Natural killer cell treated with Interleukin-12 subunit alpha and Interleukin-12 subunit beta and Interleukin-15 and Interleukin-18, amount 100 ng/mL, for 72 hours (primary cell): ENCODE measurements around the gene GSTO2. TPM values are rescaled to one million over a fixed set of nuclear protein-coding genes. Genes with fewer than 3 reads are reported as not detected.
A peak's percentile ranks its signal among the peaks of the same experiment; 100 is the strongest.

Experiments used
- ATAC-seq, 2 donors: fragments of 150-1000 bp; cut with Tn5 transposase in 1 of 2; sonication (Bioruptor Pico), chemical (Tn5 transposase) in 1 of 2; 2 replicates each; pipeline ENCODE4 v1.10.0; 2021
- DNase-seq: peaks from one replicate; pipeline ENCODE4 v3.0.0; 2022; ENCODE audit warnings: low spot score
- H3K27ac Mint-ChIP-seq, 2 donors: 1 replicate in 1 of 2; 2 replicates in 1 of 2; pipeline ENCODE4 v1.8.0; 2022; ENCODE audit warnings: mixed read lengths in 2 of 2, mild to moderate bottlenecking in 1 of 2, moderate library complexity in 1 of 2
- H3K27me3 Mint-ChIP-seq, 2 donors: 1 replicate in 1 of 2; 2 replicates in 1 of 2; pipeline ENCODE4 v1.8.0; 2022; ENCODE audit warnings: mixed read lengths in 2 of 2
- H3K36me3 Mint-ChIP-seq: one replicate; pipeline ENCODE4 v1.8.0; 2022; ENCODE audit warnings: mixed read lengths
- H3K4me1 Mint-ChIP-seq, 2 donors: 1 replicate in 1 of 2; 2 replicates in 1 of 2; pipeline ENCODE4 v1.8.0; 2022; ENCODE audit warnings: low read depth in 2 of 2, mixed read lengths in 2 of 2, mild to moderate bottlenecking in 1 of 2
- H3K4me3 Mint-ChIP-seq: one replicate; pipeline ENCODE4 v1.8.0; 2022; ENCODE audit warnings: mixed read lengths
- H3K9me3 Mint-ChIP-seq: 2 replicates; pipeline ENCODE4 v1.8.0; 2022; ENCODE audit warnings: mixed read lengths
- total RNA-seq, 2 donors: library from RNA; stranded (reverse); gene quantifications; one replicate each; pipeline ENCODE4 v1.2.3, GENCODE V29; 2022

Gene GSTO2
- total RNA-seq, 2 donors from 2014 or later = 0.53 to 0.93 TPM

GRCh38 chr10:104257235-104257634 lies 11.7 kb upstream of the GSTO2 start:
- H3K27me3 Mint-ChIP-seq = peaks cover 0 to 2% of the 10 kb centered on the region in 2 donors
- H3K4me3 Mint-ChIP-seq = peak overlapping the region; percentile 100
- peak overlapping the region; percentile 95 to 98 for H3K27ac Mint-ChIP-seq
- no peak for ATAC-seq
- no peak for DNase-seq
- peaks cover 69 to 75% of the 10 kb centered on the region in 2 donors for H3K4me1 Mint-ChIP-seq
- H3K9me3 Mint-ChIP-seq = no peaks in the 10 kb centered on the region
- peaks cover 39% of the 10 kb centered on the region for H3K36me3 Mint-ChIP-seq

GRCh38 chr10:104258209-104258608 lies 10.8 kb upstream of the GSTO2 start:
- peaks cover 0 to under 1% of the 10 kb centered on the region in 2 donors for H3K27me3 Mint-ChIP-seq
- H3K4me3 Mint-ChIP-seq = no peak overlapping the region
- H3K9me3 Mint-ChIP-seq = no peaks in the 10 kb centered on the region
- peaks cover 39% of the 10 kb centered on the region for H3K36me3 Mint-ChIP-seq
- H3K27ac Mint-ChIP-seq = peak overlapping the region in 1 of 2 donors; percentile 6
- DNase-seq (no peak), ATAC-seq (no peak)
- H3K4me1 Mint-ChIP-seq = peaks cover 64 to 72% of the 10 kb centered on the region in 2 donors

- H3K27me3 Mint-ChIP-seq = no peaks in the 10 kb centered on the region
- no peak for ATAC-seq
- peak overlapping the region; percentile 83 to 89 for H3K27ac Mint-ChIP-seq
- H3K36me3 Mint-ChIP-seq = peaks cover 48% of the 10 kb centered on the region
- DNase-seq = no peak
- H3K9me3 Mint-ChIP-seq = no peaks in the 10 kb centered on the region
- H3K4me1 Mint-ChIP-seq = peaks cover 58 to 68% of the 10 kb centered on the region in 2 donors
- H3K4me3 Mint-ChIP-seq = peak overlapping the region; percentile 77
These were observed 9.5 kb upstream of the GSTO2 start for GRCh38 chr10:104259456-104259855.

- no peak for DNase-seq
- Mint-ChIP-seq H3K4me1 (peaks cover 58 to 71% of the 10 kb centered on the region in 2 donors), H3K27ac (peak overlapping the region; percentile 83 to 89), H3K36me3 (peaks cover 50% of the 10 kb centered on the region), H3K27me3 (no peaks in the 10 kb centered on the region), H3K9me3 (no peaks in the 10 kb centered on the region), H3K4me3 (peak overlapping the region; percentile 77)
- ATAC-seq = no peak
These were observed 8.8 kb upstream of the GSTO2 start for GRCh38 chr10:104259999-104260774.

GRCh38 chr10:104260775-104261115 lies 8.2 kb upstream of the GSTO2 start:
- peak; percentile 69 to 77 for ATAC-seq
- H3K4me3 Mint-ChIP-seq = peak overlapping the region; percentile 77
- no peaks in the 10 kb centered on the region for H3K9me3 Mint-ChIP-seq
- H3K27ac Mint-ChIP-seq = peak overlapping the region; percentile 83 to 89
- no peaks in the 10 kb centered on the region for H3K27me3 Mint-ChIP-seq
- peaks cover 51% of the 10 kb centered on the region for H3K36me3 Mint-ChIP-seq
- peaks cover 56 to 72% of the 10 kb centered on the region in 2 donors for H3K4me1 Mint-ChIP-seq
- no peak for DNase-seq

GRCh38 chr10:104262055-104262454 lies 6.9 kb upstream of the GSTO2 start:
- H3K4me3 Mint-ChIP-seq = no peak overlapping the region
- DNase-seq (no peak), ATAC-seq (no peak)
- H3K9me3 Mint-ChIP-seq = no peaks in the 10 kb centered on the region
- H3K36me3 Mint-ChIP-seq = peaks cover 56% of the 10 kb centered on the region
- no peaks in the 10 kb centered on the region for H3K27me3 Mint-ChIP-seq
- H3K27ac Mint-ChIP-seq = peak overlapping the region in 1 of 2 donors; percentile 89
- peaks cover 51 to 64% of the 10 kb centered on the region in 2 donors for H3K4me1 Mint-ChIP-seq

- Mint-ChIP-seq H3K36me3 (peaks cover 50% of the 10 kb centered on the region), H3K9me3 (no peaks in the 10 kb centered on the region), H3K27ac (peak overlapping the region; percentile 45), H3K4me3 (no peak overlapping the region), H3K27me3 (no peaks in the 10 kb centered on the region), H3K4me1 (peaks cover 41 to 53% of the 10 kb centered on the region in 2 donors)
- DNase-seq (no peak), ATAC-seq (no peak)
These were observed 4.2 kb upstream of the GSTO2 start for GRCh38 chr10:104264783-104265182.

- Mint-ChIP-seq H3K36me3 (peaks cover 31% of the 10 kb centered on the region), H3K9me3 (no peaks in the 10 kb centered on the region), H3K4me1 (peaks cover 21 to 32% of the 10 kb centered on the region in 2 donors), H3K27me3 (no peaks in the 10 kb centered on the region), H3K4me3 (peak overlapping the region; percentile 96), H3K27ac (peak overlapping the region; percentile 91 to 98)
- ATAC-seq = peak in 1 of 2 donors; percentile 3
- no peak for DNase-seq
These were observed 1.1 kb upstream of the GSTO2 start for GRCh38 chr10:104267721-104268404.

GRCh38 chr10:104268405-104268712 lies 625 bp upstream of the GSTO2 start:
- Mint-ChIP-seq H3K36me3 (peaks cover 31% of the 10 kb centered on the region), H3K27me3 (no peaks in the 10 kb centered on the region), H3K4me1 (peaks cover 21 to 32% of the 10 kb centered on the region in 2 donors)

GRCh38 chr10:104273286-104273685 lies 4.3 kb downstream of the GSTO2 start:
- peaks cover 0 to 15% of the 10 kb centered on the region in 2 donors for H3K27me3 Mint-ChIP-seq
- no peak for DNase-seq
- H3K9me3 Mint-ChIP-seq = no peaks in the 10 kb centered on the region
- peaks cover 2% of the 10 kb centered on the region for H3K36me3 Mint-ChIP-seq
- no peak overlapping the region for H3K4me3 Mint-ChIP-seq
- H3K27ac Mint-ChIP-seq = no peak overlapping the region
- peaks cover 1 to 4% of the 10 kb centered on the region in 2 donors for H3K4me1 Mint-ChIP-seq
- ATAC-seq = no peak

More at GRCh38 chr10:104268405-104268712, 625 bp upstream of the GSTO2 start:
- Mint-ChIP-seq H3K9me3 (no peaks in the 10 kb centered on the region), H3K27ac (peak overlapping the region; percentile 91 to 98), H3K4me3 (peak overlapping the region; percentile 96)
- ATAC-seq (peak in 1 of 2 donors; percentile 14), DNase-seq (no peak)

GRCh38 chr10:104273899-104274575 lies 5.1 kb downstream of the GSTO2 start:
- Mint-ChIP-seq H3K27ac (no peak overlapping the region), H3K4me3 (no peak overlapping the region), H3K36me3 (no peaks in the 10 kb centered on the region), H3K27me3 (peaks cover 0 to 15% of the 10 kb centered on the region in 2 donors), H3K4me1 (no peaks in the 10 kb centered on the region), H3K9me3 (no peaks in the 10 kb centered on the region)
- DNase-seq (no peak), ATAC-seq (no peak)

- DNase-seq (no peak), ATAC-seq (peak; percentile 70 to 71)
- no peaks in the 10 kb centered on the region for H3K9me3 Mint-ChIP-seq
- H3K27ac Mint-ChIP-seq = no peak overlapping the region
- no peaks in the 10 kb centered on the region for H3K36me3 Mint-ChIP-seq
- peaks cover 0 to 15% of the 10 kb centered on the region in 2 donors for H3K27me3 Mint-ChIP-seq
- no peaks in the 10 kb centered on the region for H3K4me1 Mint-ChIP-seq
- no peak overlapping the region for H3K4me3 Mint-ChIP-seq
These were observed 6.1 kb downstream of the GSTO2 start for GRCh38 chr10:104274762-104275721.

- H3K4me3 Mint-ChIP-seq = no peak overlapping the region
- no peaks in the 10 kb centered on the region for H3K36me3 Mint-ChIP-seq
- H3K27ac Mint-ChIP-seq = no peak overlapping the region
- peaks cover 0 to 15% of the 10 kb centered on the region in 2 donors for H3K27me3 Mint-ChIP-seq
- ATAC-seq = no peak
- no peaks in the 10 kb centered on the region for H3K9me3 Mint-ChIP-seq
- DNase-seq = no peak
- H3K4me1 Mint-ChIP-seq = no peaks in the 10 kb centered on the region
These were observed 7.2 kb downstream of the GSTO2 start for GRCh38 chr10:104276192-104276591.
